HG03060 (cell line): ENCODE measurements around the gene TTLL11.
"Not testable (repeated sequence)": the region's sequence is repeated elsewhere in the genome, so short reads cannot be mapped to it uniquely, and the experiment has no call there.

Source experiments
- ATAC-seq: cut with Tn5 transposase; IDR thresholded peaks from one replicate; pipeline ENCODE4 v1.9.1; 2021; ENCODE audit warnings: low read depth, moderate number of reproducible peaks; ENCODE audit not compliant: unreplicated experiment

TTLL11 gene

DNA sequence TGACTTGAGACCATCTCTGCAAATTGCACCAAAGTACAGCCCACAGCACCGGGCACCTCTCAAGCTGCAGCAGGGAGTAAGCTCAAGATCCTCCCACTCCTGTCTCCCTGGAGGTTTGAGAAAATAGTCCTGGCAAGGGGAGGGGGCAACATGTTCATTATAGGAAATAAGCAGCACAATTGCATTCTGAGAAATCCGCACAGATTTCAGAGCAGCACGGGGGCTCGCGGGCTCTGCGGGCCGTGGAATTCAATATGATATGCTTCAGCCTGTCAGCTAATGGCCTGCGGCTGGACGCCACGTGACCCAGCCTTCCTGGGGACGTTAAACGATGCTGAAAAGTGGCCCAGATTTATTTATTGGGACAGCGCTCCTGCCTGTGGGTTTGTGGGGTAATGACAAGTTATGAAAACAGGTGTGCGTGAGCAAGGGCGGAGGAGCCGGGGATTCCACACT, 285.3 kb downstream of the TTLL11 start:
- ATAC-seq = no peak

DNA sequence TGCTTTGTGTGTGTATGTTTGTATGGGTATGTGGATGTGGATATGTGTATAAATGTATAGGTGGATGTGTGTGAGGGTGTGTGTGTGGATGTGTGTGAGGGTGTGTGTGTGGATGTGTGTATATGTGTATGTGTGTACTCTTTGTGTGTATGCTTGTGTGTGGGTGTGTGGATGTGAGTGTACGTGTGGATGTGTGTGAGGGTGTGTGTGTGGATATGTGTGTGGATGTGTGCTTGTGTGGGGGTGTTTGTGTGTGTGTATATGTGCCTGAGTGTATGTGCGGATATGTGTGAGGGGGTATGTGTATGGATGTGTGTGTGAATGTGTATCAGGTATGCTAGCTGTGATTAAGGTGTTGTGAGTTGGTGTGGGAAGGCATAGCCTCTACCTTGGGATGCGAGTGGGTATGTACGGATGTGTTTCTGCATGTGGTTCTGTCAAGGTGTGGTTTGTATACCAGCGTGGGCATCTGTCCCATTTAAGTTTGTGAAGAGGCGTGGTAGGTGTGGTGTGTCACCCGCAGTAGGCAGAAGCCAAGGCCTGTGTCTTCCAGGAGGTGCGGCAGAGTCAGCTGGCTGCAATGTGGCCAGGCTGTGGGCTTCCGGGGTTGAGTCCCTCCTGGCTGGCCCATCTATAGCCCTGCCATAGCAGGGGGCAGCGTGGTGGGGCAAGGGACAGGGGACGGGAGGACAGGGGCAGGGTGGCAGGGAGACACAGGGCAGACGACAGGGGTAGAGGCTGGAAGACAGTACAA, 285.9 kb downstream of the TTLL11 start:
- no peak for ATAC-seq

DNA sequence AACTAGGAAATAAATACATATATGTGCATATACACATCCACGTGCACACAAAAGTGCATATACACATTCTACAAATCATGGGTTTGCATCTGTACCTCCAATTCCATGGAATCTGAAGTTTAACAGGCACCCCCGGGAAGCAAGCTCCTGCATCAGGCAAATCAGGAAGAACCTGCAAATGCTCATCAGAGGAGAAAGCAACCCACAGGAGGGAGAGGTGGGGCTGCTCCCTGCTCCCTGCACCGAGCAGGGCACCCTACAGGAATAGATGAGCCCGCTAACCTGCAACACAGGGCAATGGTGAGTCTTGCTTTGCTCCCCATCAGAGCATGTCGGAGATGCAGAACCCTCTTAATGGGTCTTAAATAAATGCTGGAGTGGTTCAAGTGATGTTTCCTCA, 290.4 kb downstream of the TTLL11 start:
- no peak for ATAC-seq

DNA sequence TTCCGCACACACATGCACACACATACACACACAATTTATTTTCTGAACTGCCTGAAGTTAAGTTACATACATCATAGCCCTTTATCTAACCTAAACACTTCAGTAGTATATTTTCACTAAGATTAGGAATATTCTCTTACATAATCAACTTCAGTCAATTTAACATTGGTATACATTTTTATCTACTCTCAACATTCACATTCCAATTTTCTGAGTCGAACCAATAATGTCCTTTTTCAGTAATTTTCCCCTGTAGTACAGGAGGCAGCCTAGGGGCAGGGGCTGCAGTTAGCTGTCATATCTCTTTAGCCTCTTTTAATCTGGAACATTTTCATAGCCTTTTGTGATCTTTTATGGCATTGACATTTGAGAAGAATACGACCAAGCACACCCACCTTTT, 291.5 kb downstream of the TTLL11 start:
- no peak for ATAC-seq

DNA sequence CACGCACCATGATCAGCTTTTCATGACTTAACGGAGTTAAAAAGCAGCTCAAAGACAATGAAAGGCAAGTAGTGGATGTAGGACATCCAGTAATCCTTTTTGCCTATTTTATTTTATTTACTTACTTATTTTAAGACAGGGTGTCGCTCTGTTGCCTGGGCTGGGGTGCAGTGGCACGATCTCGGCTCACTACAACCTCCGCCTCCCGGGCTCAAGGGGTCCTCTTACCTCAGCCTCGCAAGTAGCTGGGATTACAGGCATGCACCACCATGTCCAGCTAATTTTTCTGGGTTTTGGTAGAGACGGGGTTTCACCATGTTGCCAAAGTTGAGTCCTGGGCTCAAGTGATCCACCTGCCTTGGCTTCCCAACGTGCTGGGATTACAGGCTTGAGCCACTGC, 292.7 kb downstream of the TTLL11 start:
- no peak for ATAC-seq

DNA sequence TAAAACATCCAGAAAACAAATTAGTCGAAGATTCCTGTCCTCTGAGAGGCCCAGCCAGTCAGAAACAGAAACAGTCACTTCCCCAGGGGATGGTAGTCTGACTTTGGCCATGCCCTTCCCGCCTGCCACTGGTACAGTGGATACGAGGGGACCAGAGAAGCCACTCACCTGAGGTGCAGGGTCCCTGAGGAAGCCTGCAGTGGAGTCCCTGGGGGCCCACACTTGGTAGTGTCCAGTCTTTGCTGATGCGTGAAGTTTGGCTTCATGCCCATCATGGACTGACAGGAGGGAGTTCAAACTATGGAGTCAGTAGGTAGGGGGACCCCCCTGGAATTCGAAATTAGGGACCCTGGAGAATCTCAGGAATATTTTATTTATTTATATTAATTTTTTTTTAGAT, 294.2 kb downstream of the TTLL11 start:
- ATAC-seq = no peak

DNA sequence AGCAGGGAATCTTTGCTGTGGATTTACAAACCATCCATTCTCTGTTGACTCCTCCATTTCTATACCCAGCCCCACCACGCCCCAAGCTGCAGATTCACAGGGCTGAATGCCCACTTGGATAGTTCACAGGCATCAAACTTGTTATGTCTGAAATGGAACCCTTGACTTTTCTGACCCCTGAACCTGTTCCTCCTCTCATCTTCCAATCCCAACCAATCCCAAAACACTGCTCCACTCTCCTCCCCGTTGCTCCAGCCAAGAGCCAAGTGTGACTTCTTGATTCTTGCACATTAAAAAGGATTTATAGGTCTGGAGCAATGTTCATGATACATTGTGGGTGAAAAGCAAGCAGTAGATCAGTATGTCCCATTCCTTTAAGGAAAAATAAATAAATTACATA, 296.0 kb downstream of the TTLL11 start:
- ATAC-seq = no peak

DNA sequence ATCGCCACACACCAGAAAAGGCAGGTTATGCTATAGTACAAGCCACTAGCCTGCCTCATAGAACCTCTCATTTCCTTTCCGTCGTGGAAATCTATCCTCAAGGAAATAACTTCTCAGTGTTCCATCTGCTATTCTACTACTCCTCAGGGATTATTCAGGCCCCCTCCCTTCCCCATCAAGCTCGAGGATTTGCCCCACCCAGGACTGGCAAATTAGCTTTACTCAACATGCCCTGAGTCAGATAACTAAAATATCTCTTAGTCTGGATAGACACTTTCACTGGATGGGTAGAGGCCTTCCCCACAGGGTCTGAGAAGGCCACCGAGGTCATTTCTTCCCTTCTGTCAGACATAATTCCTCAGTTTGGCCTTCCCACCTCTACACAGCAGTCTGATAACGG, 298.8 kb downstream of the TTLL11 start:
- not testable (repeated sequence) for ATAC-seq

DNA sequence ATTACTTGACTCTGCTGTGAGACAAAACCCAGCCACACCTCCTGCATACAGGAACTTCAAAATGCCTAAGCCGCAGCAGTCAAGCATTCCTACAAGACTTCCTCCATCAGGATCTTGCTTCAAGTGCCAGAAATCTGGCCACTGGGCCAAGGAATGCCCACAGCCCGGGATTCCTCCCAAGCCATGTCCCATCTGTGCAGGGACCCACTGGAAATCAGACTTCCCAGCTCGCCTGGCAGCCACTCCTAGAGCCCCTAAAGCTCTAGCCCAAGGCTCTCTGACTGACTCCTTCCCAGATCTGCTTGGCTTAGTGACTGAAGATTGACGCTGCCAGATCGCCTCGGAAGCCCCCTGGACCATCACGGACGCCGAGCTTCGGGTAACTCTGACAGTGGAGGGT, 300.6 kb downstream of the TTLL11 start:
- not testable (repeated sequence) for ATAC-seq

DNA sequence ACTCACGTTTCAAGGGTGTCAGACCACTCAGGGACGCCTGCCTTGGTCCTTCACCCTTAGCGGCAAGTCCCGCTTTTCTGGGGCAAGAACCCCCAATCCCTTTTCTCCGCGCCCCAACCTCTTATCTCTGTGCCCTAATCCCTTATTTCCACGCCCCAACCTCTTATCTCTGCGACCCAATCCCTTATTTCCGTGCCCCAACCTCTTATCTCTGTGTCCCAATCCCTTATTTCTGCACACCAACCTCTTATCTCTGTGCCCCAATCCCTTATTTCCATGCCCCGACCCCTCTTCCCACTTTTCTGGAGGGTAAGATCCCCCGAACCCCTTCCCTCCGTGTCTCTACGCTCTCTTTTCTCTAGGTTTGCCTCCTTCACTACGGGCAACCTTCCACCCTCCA, 302.3 kb downstream of the TTLL11 start:
- ATAC-seq = no peak

DNA sequence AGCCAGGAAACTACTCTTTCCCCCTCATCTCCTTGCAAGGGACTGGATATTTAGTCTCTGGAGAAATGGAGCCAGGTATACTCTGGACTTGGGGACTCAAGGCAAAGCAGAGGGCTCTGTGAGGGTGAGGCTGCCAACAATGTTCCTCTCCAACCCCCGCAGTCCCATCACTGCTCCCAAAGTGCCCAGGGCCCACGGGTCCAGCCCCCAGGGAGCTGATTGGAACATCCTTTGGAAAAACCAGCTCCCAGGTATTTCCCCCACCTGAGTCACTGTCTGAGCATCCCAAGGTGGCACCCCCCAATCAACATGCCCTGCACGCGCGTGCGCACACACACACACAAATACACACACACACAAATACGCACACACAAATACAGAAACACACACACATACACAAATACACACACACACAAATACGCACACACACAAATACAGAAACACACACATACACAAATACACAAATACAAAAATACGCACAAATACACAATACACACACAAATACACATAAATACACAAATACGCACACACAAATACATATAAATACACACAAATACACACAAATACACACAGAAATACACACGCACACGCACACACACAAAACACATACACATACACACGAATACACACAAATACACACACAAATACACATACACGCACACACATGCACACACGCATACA, 304.3 kb downstream of the TTLL11 start:
- ATAC-seq = no peak

DNA sequence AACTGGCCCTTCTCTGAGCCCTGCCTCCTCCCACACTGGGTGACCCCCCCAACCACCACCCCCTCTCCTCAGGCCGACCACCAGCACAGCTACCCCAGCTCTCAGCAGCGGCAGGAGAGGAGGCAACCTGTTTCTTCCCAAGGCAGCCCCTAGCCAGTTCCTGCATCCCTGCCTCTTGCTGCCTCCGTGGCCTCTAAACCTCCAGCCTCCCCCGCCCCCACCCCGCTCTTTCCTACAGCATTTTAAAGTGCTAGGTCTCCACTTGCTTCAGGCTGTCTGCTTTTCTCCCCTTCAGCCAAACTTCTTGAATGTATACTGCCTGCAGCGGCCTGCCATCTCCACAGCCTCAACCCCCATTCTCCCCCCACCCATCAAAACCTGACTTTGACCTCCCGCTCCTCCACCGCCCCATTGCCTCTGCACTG, 306.1 kb downstream of the TTLL11 start:
- ATAC-seq = no peak

DNA sequence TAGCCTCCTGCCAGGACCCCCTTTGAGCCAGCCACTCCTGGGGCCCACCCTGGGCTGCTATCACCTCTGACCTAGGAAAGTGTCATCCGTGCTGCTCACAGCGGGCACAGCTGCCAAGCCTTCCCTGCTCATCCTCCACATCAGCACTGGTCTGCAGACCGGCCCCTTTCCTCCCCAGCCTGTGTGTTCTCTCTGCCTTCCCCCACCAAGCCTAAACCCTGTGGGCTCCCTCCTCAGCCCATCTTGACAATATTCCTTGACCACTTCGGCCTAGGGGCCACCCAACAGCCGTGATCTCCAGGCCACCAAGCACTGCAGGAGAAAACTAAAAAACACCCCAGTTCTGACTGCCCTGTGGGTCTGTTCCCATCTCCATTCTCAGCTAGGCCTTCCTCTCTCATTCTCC, 306.6 kb downstream of the TTLL11 start:
- ATAC-seq = no peak

DNA sequence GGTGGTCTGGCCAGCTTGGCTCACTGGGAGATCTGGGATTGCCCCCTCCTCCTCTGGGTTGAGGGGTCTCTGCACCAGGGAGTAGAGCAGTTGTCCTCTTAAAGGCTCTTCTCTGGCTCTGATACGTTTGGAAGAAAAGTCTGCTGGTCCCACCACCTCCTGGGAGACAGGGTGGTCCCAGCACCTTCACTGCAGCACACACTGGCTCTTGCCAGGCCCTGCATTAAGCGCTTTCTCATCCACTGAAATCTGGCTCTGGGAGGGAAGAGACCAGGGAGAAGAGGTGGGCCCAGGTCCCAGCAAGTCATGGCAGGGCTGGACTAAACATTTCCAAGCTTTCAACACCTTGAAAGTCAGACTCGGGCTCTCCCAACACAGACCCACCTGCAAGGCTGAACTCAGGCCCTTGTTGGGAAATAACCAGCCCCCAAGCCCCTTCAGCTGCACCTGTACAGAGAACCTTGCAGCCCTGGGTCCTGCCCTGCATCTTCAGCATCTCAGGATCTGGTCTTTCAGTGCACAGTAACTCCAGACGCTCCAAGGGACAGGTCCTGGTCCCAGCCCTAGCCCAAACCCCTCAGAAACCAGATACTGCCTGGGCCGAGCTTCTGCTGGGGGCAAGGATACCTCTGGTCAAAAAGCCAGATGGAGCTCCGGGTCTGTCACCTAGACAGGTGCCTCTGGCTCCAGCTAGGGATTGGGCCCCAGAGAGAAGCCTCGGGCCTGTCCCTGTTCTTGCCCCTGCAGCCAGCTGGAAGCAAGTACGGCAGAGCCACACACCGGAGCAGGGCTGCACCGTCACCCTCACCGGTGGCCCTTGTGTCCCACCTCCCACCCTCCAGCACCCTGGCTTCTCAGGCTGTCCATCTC, 307.2 kb downstream of the TTLL11 start:
- ATAC-seq = no peak

DNA sequence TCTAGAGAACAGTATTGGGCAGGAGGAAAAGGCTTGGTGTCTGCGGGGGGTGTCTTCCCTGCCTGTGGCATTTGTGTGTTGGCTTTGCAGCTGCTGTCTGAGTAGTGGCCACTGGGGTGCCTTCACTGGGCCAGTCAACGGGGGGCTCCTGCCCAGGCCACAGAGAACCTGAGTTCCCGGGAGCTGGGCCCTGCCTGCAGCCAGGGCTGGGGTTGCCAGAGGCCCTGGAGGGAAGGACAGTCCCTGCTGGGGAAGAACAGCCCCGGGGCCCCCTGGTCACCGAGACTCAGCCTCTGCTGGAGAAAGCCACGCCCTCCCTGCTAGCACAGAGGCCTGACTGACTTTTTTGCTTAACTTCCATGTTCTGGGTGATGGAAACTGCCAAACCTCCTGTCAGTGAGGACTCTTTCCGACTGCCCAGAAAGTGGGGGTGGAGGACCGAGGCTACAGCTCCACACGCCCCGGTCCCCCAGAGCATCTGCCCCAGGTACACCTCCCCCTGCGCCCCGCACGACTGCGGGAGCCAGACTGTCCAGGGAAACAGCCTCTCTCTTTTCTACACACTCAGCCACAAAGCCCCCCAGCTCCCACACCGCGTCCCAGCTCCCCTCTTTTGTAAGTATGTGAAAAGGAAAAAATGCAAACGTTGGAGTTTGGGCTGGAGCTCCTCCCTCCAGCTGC, 308.2 kb downstream of the TTLL11 start:
- ATAC-seq = no peak

DNA sequence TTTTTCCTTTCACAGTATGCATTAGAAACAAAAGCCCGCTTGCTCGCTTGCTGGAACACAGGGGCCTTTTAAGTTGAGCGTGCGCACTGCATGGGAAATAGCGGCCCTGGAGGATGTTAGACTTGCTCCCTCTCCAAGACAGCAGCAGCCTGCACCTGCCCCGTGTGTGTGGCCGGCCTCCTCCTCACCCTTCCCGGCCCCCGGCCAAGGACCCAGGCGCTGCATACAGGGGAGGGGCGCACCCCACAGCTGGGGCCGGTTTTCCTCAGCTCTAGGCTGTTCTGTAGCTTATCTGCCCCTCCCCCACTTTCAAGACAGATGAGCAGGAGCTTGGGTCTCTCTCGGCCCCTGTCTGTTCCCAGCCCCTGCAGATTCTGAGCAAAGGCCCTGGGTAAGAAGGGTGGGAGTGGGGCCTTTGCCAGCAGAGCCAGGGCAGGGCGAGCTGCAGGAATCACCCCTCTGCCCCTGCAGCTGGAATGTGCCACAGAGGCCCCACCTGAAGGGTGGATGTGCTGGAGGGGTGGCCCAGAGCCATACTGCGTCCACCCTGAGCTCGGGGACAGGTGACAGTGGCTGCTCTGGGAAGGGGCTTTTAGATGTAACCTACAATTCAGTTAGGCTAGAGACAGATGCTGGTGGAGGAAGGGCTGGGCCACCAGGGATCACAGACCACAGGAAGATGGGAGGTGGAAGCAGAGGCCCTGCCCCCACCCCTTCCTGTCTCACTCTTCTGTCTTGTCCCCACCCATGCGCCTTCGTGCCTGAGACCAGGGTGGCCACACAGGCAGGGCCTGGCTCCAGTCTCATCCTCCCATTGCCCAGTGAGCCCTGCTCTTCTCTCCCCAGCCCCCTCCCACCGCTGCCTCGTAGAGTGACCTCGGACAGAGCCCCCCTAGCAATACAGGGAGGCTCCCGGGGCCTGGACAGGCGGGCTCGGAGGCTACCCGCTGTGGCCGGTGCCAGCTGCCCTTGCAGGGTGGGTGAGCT, 309.3 kb downstream of the TTLL11 start:
- ATAC-seq = no peak

DNA sequence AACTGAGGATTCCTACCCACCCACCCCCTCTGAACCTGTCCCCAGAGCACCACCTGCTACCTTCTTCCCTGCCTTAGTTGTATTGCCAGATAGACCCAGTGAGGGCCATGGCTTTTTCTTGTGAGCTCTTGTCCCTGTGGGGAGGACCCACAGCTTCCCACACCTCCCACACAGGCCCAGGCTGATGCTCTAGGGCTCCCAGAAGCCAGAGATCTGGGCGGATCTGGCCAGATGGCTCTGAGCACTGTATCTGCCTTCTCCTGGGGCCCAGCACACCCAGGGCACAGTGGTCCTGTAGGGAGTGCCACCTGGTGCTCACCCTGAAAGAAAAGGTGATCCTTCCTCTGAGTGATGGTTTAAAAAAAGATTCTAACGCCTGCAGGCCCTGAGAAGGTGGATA, 310.0 kb downstream of the TTLL11 start:
- ATAC-seq = no peak

DNA sequence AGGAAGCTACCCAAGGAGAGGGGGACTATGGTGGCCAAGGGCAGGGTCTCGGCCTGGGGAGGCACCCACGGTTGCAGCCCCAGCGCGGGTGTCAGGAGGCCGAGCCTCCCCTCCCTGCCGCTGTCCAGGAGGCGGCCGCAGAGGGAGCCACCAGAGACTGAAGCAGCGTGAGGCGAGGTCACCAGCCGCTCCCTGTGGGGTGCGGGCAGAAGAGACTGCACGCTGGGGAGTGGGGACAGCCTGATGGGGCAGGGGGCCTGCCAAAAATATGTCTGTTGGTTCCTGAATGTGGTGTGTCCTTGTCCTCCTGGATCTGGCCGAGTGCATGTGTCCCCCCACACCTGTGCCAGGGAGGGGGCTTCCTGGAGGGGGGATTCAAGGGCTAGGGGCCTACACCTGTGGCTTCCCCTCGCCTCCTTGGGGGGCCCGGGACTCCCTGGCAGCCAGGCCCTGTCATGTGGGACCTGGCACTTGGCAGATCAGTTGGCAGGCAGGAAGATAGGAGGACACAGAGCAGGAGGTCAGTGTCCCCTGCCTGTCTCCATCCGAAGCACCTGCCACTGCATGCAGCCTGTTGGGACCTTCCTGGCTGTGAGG, 310.5 kb downstream of the TTLL11 start:
- no peak for ATAC-seq
